ENCODE data around the gene ZNF587. TPM values are rescaled to one million over a fixed set of nuclear protein-coding genes. Genes with fewer than 3 reads are reported as not detected.

The ZNF587 gene
- total RNA-seq, 1 donor from 2014 or later: 19.3 TPM

DNA sequence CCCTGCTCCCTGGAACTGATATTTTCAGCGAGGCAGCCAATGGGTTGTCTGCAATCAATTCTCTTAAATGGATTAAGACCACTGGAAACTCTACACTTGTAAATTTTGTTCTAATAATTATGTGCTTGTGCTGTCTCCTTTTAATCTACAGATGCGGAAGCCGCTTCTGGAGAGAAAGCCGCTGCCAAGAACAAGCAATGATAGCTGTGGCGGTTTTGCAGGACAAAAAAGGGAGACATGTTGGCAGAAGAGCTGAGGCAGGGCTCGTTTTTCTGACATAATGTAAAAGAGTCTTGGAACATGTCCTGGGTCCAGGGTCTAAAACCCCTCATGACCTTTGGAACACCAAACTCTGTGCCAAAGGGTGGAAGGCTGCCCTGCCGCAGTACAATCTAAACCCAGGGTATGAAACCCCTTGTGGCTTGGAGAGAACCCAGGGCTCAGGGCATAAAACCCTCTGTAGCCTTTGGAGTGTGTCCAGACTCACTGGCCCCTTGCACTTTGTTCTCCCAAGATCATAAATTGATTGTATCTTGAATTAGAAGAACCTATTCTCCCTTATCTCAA lies 54.0 kb downstream of the ZNF587 start:
- peaks cover 1% of the 10 kb centered on the region for H3K36me3 ChIP-seq (ENCODE audit: control insufficient read depth, insufficient read depth, low read length)
- H3K27me3 ChIP-seq (ENCODE audit: control insufficient read depth, insufficient read depth, low read length): no peaks in the 10 kb centered on the region
- DNase-seq (ENCODE audit: low read depth): no peak
- no peak overlapping the region for H3K4me3 ChIP-seq (ENCODE audit: low read depth, low read length)
- no peak for TF ChIP-seq CTCF (IDR thresholded peaks at IDR 0.05; ENCODE audit: insufficient read depth, low read length, poor library complexity, severe bottlenecking)

GRCh38 chr19:57905258-57905657 lies 55.6 kb downstream of the ZNF587 start:
- TF ChIP-seq CTCF (IDR thresholded peaks at IDR 0.05; ENCODE audit: insufficient read depth, low read length, poor library complexity, severe bottlenecking): no peak
- no peak overlapping the region for H3K4me3 ChIP-seq (ENCODE audit: low read depth, low read length)
- DNase-seq (ENCODE audit: low read depth): no peak
- H3K36me3 ChIP-seq (ENCODE audit: control insufficient read depth, insufficient read depth, low read length): peaks cover 1% of the 10 kb centered on the region
- H3K27me3 ChIP-seq (ENCODE audit: control insufficient read depth, insufficient read depth, low read length): no peaks in the 10 kb centered on the region

- Histone ChIP-seq H3K4me3 (ENCODE audit: low read depth, low read length) (no peak overlapping the region), H3K27me3 (ENCODE audit: control insufficient read depth, insufficient read depth, low read length) (no peaks in the 10 kb centered on the region), H3K36me3 (ENCODE audit: control insufficient read depth, insufficient read depth, low read length) (peaks cover 3% of the 10 kb centered on the region)
- DNase-seq (ENCODE audit: low read depth): no peak
- no peak for TF ChIP-seq CTCF (IDR thresholded peaks at IDR 0.05; ENCODE audit: insufficient read depth, low read length, poor library complexity, severe bottlenecking)
Observed at GRCh38 chr19:57907394-57907793, 57.7 kb downstream of the ZNF587 start.

DNA sequence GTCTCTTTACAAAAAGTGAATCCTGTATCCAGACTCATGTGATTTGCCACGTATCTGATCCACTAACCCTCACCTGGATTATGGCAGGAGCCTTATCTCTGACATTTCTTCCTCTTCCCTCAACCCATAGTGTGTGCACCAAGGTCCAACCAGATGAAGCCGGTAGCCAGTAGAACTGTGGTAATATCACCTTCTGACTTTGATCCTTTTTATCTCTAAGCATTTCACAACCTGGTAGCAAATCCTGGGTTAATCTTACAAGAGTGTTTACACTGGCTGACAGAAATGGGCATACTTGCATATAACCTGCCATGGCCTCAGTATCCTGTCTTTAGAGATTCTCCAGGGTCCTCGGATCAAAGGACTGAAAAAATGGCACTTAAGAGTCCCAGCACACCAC lies 64.9 kb downstream of the ZNF587 start:
- H3K36me3 ChIP-seq (ENCODE audit: control insufficient read depth, insufficient read depth, low read length): peaks cover 2% of the 10 kb centered on the region
- no peaks in the 10 kb centered on the region for H3K27me3 ChIP-seq (ENCODE audit: control insufficient read depth, insufficient read depth, low read length)
- H3K4me3 ChIP-seq (ENCODE audit: low read depth, low read length): no peak overlapping the region
- TF ChIP-seq CTCF (IDR thresholded peaks at IDR 0.05; ENCODE audit: insufficient read depth, low read length, poor library complexity, severe bottlenecking): no peak
- DNase-seq (ENCODE audit: low read depth): no peak

Other genes starting within 250 kb of the ZNF587 start
- 3.2 and 6.6 TPM in 2 replicates for gene ZNF530, start 250.0 kb upstream of the ZNF587 start, total RNA-seq
- 34.8 and 40.6 TPM in 2 replicates for gene ZNF134, start 235.6 kb upstream of the ZNF587 start, total RNA-seq
- 6.9 and 10.4 TPM in 2 replicates for gene ZNF211, start 216.7 kb upstream of the ZNF587 start, total RNA-seq
- not detected in 2 replicates for gene ZSCAN4, start 180.9 kb upstream of the ZNF587 start, total RNA-seq
- gene ZNF551, start 167.9 kb upstream of the ZNF587 start, total RNA-seq: 6.0 and 8.5 TPM in 2 replicates
- 2.9 and 3.3 TPM in 2 replicates for gene ZNF154, start 140.7 kb upstream of the ZNF587 start, total RNA-seq
- 2.9 and 4.2 TPM in 2 replicates for gene ZNF671, start 122.2 kb upstream of the ZNF587 start, total RNA-seq
- 9.9 and 12.2 TPM in 2 replicates for gene ZNF776, start 103.0 kb upstream of the ZNF587 start, total RNA-seq
- 9.0 and 10.9 TPM in 2 replicates for gene ZNF586, start 80.2 kb upstream of the ZNF587 start, total RNA-seq
- gene ZNF552, start 34.9 kb upstream of the ZNF587 start, total RNA-seq: 7.9 and 8.2 TPM in 2 replicates
- 15.3 and 16.3 TPM in 2 replicates for gene ZNF587B, start 19.6 kb upstream of the ZNF587 start, total RNA-seq
- 9.9 and 19.3 TPM in 2 replicates for gene ZNF814, start 39.2 kb downstream of the ZNF587 start, total RNA-seq
- gene ZNF417, start 66.7 kb downstream of the ZNF587 start, total RNA-seq: 7.3 and 12.3 TPM in 2 replicates
- gene ZNF418, start 85.5 kb downstream of the ZNF587 start, total RNA-seq: 1.9 and 2.6 TPM in 2 replicates
- 3.1 and 8.0 TPM in 2 replicates for gene ZNF256, start 97.8 kb downstream of the ZNF587 start, total RNA-seq
- 0.17 TPM in 1 of 2 replicates, not detected in the other for gene C19orf18, start 124.7 kb downstream of the ZNF587 start, total RNA-seq
- 14.4 and 17.0 TPM in 2 replicates for gene ZNF606, start 153.0 kb downstream of the ZNF587 start, total RNA-seq
- not detected in 2 replicates for gene ZSCAN1, start 184.2 kb downstream of the ZNF587 start, total RNA-seq
- 4.6 and 5.1 TPM in 2 replicates for gene ZNF135, start 209.4 kb downstream of the ZNF587 start, total RNA-seq
- gene ZSCAN18, start 248.4 kb downstream of the ZNF587 start, total RNA-seq: 64.9 and 79.3 TPM in 2 replicates